Liver (tissue), 2 donors: ENCODE results near the gene PKMYT1.

ENCODE experiments used
- YY1 ChIP-seq: IDR thresholded peaks from 2 replicates; pipeline ENCODE4 v1.6.1; 2016; ENCODE audit warnings: antibody characterized with exemption, mild to moderate bottlenecking
- TF ChIP-seq, protein P1 (sequence below): fragments of 150-350 bp; IDR thresholded peaks from 2 replicates; pipeline ENCODE4 v1.5.1; 2017; ENCODE audit warnings: improper control_type of control experiment, low read depth, low read length; ENCODE audit not compliant: missing input control
- TF ChIP-seq, protein P2 (sequence below): IDR thresholded peaks from 2 replicates; pipeline ENCODE4 v1.6.1; 2016; ENCODE audit warnings: antibody characterized with exemption, mild to moderate bottlenecking
- donor health status: healthy.

DNA sequence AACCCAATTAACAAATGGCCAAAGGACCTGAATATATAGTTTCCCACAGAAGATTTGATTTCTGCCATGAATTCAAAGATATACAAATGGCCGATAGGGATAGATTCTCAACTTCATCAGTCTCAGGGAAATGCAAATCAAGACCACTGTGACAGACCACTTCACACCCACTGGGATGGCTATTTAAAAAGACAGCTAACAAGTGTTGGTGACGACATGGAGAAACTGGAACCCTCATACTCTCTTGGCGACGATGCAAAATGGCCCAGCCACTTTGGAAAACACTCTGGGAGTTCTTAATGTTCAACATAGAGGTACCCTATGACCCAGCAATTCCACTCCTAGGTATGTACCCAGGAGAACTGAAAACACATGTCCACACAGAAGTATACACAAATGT lies 33.6 kb downstream of the PKMYT1 start:
- TF ChIP-seq, protein P1, sequence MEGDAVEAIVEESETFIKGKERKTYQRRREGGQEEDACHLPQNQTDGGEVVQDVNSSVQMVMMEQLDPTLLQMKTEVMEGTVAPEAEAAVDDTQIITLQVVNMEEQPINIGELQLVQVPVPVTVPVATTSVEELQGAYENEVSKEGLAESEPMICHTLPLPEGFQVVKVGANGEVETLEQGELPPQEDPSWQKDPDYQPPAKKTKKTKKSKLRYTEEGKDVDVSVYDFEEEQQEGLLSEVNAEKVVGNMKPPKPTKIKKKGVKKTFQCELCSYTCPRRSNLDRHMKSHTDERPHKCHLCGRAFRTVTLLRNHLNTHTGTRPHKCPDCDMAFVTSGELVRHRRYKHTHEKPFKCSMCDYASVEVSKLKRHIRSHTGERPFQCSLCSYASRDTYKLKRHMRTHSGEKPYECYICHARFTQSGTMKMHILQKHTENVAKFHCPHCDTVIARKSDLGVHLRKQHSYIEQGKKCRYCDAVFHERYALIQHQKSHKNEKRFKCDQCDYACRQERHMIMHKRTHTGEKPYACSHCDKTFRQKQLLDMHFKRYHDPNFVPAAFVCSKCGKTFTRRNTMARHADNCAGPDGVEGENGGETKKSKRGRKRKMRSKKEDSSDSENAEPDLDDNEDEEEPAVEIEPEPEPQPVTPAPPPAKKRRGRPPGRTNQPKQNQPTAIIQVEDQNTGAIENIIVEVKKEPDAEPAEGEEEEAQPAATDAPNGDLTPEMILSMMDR = no peak
- TF ChIP-seq, protein P2, sequence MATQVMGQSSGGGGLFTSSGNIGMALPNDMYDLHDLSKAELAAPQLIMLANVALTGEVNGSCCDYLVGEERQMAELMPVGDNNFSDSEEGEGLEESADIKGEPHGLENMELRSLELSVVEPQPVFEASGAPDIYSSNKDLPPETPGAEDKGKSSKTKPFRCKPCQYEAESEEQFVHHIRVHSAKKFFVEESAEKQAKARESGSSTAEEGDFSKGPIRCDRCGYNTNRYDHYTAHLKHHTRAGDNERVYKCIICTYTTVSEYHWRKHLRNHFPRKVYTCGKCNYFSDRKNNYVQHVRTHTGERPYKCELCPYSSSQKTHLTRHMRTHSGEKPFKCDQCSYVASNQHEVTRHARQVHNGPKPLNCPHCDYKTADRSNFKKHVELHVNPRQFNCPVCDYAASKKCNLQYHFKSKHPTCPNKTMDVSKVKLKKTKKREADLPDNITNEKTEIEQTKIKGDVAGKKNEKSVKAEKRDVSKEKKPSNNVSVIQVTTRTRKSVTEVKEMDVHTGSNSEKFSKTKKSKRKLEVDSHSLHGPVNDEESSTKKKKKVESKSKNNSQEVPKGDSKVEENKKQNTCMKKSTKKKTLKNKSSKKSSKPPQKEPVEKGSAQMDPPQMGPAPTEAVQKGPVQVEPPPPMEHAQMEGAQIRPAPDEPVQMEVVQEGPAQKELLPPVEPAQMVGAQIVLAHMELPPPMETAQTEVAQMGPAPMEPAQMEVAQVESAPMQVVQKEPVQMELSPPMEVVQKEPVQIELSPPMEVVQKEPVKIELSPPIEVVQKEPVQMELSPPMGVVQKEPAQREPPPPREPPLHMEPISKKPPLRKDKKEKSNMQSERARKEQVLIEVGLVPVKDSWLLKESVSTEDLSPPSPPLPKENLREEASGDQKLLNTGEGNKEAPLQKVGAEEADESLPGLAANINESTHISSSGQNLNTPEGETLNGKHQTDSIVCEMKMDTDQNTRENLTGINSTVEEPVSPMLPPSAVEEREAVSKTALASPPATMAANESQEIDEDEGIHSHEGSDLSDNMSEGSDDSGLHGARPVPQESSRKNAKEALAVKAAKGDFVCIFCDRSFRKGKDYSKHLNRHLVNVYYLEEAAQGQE = no peak
- no peak for TF ChIP-seq YY1
